GM21619 (cell line): ENCODE measurements around the gene COL5A1.

Source experiments
- ATAC-seq: cut with Tn5 transposase; IDR thresholded peaks from one replicate; pipeline ENCODE4 v1.9.1; 2021; ENCODE audit not compliant: unreplicated experiment

COL5A1 gene

DNA sequence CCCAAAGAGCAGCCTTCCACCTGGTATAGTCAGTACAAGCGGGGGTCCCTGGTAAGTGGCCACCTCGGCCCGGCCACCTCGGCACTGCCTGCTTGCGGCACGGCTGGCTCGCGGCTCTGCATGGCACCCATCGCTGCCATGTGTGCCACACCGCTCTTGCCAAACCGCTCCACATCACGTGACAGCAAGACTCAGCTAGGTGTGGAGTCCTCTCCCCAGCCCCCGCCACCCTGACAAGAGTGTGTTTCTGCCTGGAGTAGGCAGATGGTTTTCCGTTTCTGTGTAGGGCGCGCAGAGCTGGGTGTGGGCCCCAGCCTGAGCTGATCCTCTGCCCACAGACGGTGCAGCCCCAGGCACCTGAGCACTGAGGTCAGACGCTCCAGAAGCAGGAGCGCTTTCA, 188.5 kb downstream of the COL5A1 start:
- no peak for ATAC-seq

GRCh38 chr9:134830926-134831720, 189.5 kb downstream of the COL5A1 start:
- ATAC-seq: no peak

DNA sequence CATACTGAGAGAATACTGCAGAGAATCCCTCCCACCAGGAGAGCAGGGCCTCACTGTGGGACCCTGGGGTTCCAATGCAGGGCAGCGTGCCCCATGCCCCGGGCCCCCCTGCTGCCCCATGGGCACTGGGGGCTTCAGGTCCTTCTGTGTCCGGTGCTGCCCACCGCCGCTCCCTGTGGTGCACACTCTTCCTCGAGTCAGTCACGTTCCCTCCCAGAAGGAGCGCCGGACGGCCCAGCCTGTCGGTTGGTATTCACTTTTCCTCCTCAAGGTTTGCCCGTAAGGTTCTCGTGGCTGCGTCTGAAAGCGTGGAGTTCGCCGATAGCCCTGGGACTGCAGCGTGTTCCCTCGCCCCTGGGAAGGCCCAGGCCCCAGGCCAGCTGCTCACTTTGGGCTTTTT, 190.9 kb downstream of the COL5A1 start:
- no peak for ATAC-seq

DNA sequence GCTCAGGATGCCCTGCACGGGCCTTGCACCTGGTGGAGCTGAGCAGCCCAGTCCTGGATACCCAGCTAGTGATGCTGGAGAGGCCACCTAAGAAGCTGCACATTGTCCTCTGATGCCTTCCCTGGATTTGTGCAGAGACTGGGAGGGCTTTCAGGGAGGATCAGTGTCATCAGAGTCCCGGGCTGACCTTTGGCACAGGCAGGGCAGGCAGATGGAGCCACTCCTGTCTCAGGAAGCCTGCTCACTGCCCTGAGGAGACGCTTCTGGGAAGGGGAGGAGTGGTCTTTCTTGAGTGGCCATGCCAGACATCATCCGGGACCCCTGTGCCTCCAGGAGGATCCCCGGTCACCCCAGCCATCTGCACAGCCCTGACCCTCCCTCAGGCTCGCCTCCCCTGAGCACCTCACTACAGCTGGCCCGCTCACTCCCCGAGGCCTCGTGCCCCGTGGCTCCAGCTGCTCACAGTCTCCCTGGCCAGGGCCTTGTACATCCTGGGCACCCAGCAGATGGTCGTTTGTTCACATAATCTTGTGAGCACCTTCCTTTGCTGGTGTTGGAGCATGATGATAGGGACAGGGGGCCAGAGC, 191.8 kb downstream of the COL5A1 start:
- no peak for ATAC-seq

DNA sequence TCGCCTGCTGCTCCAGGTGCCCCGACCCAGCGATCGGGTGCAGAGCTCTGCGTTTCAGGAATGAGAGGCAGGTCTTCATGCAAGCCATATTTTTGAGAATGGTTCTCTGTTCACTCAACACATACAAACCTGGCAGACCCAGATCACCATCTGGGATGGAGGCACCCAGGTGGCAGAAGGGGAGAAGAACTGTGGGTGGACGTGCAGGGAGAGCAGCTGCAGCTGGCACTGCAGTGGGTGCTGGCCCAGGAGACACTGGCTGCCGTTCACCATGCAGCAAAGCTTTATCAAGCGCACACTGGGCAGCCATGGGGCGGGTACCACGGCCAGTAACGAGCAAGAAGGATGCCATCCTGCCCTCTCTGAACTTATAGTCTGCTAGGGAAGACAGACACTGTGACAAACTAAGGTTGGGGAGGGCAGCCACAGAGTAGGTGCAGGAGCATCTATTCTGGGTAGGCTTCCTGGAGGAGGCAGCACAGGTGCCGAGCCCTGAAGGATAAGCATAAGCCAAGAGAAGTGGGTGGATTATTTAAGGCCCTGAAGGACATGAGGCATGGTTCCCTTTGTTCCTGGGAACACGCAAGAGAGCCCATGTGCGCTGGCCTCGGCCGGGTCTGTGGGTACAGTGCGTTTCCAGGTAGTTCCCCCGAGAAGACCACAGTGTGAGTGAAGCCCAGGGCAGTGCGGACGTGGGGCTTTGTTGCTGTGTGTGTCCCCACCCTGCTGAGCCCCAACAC, 192.8 kb downstream of the COL5A1 start:
- ATAC-seq: no peak

DNA sequence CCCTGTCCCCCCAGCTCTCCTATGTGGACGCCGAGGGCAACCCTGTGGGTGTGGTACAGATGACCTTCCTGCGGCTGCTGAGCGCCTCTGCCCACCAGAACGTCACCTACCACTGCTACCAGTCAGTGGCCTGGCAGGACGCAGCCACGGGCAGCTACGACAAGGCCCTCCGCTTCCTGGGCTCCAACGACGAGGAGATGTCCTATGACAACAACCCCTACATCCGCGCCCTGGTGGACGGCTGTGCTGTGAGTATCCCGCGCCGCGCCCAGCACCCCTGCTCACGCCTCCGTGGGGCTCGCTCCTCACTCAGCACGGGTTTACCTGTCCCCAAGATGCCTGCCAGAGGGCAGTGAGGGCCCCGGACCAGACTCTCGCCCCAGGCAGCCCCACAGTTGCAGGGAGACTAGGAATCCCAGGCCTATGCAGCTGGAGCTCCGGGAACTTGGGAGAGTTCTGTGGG, 193.4 kb downstream of the COL5A1 start:
- no peak for ATAC-seq

GRCh38 chr9:134835448-134835847, 193.8 kb downstream of the COL5A1 start:
- no peak for ATAC-seq

DNA sequence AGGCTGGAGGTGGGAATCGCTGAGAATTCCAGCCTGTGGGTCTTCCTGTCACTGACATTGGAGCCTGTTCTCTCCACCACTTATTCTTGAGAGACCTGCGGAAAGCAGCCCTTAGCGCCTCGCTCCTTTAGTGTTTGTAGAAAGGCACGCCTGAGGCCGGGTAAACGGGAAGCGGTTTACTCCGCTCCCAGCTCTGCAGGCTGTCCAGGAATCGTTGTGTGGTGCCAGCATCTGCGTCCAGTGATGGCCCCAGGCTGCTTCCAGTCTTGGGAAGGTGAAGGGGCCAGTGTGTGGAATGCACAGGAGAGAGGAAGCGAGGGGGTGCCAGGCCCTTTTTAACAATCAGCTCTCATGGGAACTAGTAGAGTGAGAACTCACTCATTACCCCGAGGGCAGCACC, 194.4 kb downstream of the COL5A1 start:
- ATAC-seq: no peak

DNA sequence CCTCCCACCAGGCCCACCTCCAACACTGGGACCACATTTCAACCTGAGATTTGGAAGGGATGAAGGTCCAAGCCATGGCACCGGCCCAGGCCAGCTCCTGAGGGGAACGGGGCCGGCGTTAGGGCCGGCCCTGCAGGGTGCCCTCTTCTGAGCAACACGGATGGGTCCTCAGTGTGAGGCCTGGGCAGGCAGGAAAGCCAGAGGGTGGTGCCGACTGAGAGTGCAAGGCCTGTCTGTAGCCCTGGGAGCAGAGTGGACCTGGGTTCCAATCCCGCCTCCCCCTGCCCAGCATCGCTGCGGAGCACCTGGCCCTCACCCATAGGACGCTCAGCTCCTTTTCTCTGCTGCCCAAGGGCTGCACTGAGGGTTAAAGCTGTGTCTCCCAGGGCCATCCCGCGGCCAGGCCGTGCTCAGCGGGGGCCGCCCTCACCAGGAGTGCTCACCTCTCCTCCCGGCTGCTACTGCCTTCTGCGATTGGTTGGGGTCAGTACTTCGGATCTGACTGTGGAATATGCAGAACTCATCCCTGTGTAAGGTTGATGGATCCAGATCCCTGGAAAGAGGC, 194.9 kb downstream of the COL5A1 start:
- no peak for ATAC-seq

GRCh38 chr9:134837529-134837928, 195.9 kb downstream of the COL5A1 start:
- ATAC-seq: no peak

DNA sequence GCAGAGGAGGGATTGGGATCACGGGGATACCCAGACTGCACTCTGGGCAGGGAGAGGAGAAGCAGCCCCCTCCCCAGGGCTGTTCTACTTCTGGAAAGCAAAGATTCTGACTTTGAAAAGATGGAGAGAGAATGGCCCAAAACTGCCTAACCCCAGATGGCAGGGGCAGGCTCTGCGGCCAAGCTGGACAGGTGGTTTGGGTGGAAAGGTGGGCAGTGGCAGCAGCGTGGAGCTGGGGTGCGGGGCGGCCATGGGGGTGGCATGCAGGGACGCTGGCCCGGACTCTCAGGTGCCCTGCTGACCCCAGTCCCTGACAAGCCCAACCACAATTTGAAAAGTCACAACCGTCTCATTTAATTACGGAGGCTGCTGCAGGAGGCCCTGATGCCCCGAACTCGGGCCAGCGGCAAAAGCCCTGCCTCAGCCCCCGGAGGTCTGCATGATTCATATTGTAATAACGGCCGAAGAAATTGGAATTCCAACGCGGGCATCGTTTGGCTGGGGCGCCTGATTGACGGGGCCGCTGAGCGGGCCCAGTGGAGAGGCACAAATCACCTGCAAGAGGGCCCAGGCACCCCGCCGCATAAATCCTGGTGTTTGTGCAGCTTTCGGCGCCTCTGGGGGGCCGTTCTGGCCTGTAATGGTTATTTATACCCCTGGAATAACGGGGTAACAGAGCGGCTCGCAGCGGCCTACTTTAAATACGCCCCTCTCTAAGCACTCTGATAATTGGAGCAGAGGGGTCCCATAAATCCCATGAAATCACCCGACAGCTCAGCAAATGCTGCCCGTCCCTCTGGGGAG, 197.2 kb downstream of the COL5A1 start:
- ATAC-seq: no peak

DNA sequence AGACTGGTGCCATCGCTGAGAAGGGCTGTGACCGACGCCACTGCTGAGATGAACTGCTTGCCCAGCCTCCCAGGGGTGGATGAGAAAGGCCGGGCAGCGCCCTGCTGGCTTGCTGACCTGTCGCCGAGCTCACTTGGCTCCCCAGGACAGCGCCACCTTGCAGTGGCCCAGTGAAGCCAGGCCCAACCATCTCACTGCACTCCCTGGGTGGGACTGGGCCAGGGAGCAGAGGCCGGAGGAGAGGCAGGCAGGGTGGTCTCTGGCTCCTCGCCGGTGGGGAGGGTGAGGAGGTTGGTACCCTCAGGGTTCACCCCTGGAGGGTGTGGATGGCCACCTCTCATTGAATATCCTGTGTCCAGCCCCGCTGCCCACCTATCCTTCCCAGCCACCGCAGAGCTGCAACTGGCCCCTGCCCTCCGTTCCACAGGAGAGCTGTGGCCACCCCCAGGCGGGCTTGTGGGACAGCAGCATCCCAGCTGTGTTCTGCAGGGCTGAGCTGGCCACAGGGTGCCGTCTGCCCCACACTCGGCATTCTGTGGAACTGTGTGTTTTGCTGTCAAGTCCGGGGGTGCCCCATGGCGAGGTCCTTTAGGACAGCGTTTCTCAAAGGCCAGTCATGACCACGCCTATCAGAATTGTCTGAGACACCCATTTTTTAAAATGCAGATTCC, 198.0 kb downstream of the COL5A1 start:
- ATAC-seq: no peak

GRCh38 chr9:134840511-134840910, 198.9 kb downstream of the COL5A1 start:
- ATAC-seq: no peak

DNA sequence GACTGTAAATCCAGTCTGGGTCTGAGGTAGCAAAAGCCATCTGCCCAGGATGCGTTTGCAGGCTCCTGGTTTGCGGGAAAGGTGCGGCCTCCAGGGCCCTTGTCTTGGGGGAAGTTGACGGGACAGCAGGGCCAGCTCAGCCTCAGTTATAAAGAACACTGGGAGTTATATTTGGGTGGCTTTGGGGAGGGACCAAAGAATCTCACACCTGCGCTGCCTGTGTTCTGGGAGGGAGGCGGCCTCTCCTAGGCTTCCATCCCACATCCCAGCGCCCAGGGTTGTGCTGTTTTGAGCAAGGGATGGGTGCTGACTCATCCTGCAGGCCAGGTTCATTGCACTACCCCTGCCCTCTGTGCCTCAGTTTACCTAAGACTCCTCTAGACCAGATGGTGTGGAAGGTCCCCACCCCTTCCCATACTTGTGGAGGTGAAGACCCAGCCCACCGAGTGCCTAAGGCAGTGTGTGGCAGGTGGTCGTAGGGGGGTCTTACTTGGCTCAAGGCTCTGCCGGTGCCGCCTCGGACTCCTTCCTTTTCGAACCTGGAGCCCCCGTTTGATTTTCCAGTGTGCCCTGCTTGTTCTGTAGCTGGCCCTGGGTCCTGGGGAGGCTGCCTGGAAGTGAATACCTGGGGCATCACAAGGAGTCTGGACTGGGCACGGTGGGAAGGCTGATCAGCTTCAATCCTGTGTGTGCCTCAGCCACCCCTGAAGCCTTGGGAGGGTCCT, 199.7 kb downstream of the COL5A1 start:
- no peak for ATAC-seq

DNA sequence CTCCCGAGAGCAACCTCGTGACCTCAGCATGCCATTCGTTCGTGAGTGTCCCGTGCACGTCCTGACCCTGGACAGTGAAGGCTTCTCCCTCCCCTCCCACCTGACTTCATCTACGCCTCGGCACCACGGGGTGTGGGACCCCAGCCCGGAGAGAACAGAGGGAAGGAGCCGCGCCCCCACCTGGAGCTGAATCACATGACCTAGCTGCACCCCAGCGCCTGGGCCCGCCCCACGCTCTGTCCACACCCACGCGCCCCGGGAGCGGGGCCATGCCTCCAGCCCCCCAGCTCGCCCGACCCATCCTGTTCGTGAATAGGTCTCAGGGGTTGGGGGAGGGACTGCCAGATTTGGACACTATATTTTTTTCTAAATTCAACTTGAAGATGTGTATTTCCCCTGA, 200.7 kb downstream of the COL5A1 start:
- ATAC-seq: no peak

- no peak for ATAC-seq
Measured at GRCh38 chr9:134843740-134844139, 202.1 kb downstream of the COL5A1 start.

DNA sequence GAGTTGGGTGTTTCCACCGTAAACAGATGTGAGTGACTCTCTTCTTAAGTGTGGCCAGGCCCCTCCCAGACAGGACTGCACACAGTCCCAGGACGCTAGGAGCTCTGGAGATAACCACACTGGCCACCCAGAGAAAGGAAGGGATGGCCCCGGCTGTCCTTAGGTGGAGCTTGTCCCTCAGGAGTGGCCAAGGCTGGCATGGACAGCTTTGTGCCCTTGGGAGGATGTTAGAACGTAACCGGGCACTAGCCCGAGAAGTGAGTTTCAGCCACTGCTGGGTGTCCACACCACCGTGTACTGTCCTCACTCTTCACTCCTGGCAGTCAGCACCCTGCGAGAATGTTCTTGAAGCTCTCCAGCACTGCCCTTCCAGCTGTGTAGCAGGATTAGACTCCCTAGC, 203.2 kb downstream of the COL5A1 start:
- ATAC-seq: no peak

DNA sequence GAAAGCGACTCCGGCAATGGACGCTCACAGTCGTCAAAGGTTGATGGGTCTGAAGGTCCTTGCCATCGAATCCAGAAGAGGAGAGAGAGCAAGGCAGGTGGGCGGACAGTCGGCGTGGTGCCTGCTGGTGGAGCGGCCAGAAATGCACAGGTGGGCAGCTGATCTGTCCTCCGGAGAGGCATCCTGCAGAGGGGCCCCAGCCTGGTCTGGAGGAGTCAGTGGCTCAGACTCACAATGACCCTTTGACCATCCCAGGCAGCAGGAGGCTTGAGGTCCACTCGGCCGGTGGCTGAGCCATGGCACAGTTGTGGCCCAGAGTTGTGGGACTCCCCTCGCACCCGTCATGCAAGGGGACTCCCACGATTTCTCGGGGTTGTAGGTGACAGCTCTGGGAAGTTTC, 204.6 kb downstream of the COL5A1 start:
- no peak for ATAC-seq

GRCh38 chr9:134846699-134847098, 205.1 kb downstream of the COL5A1 start:
- no peak for ATAC-seq

- ATAC-seq: no peak
Measured at GRCh38 chr9:134847138-134847537, 205.5 kb downstream of the COL5A1 start.
